DMS53 treated with DMSO at 0.1 percent for 48 hours (cell line): ENCODE results near the gene RASGRP1.
A peak's percentile ranks its signal among the peaks of the same experiment; 100 is the strongest.
"Not testable (repeated sequence)": the region's sequence is repeated elsewhere in the genome, so short reads cannot be mapped to it uniquely, and the experiment has no call there.

Source experiments
- DNase-seq: peaks from one replicate; lab custom pipeline; 2025; ENCODE audit not compliant: unreplicated experiment; lab: John Stamatoyannopoulos, UW

RASGRP1 gene

GRCh38 chr15:38564557-38565286, at the start of gene RASGRP1:
TSS of gene RASGRP1 (minus strand) at chr15:38564814. CDS start at chr15:38564628, 186 bp downstream.
- peak; percentile 12 for DNase-seq

DNA sequence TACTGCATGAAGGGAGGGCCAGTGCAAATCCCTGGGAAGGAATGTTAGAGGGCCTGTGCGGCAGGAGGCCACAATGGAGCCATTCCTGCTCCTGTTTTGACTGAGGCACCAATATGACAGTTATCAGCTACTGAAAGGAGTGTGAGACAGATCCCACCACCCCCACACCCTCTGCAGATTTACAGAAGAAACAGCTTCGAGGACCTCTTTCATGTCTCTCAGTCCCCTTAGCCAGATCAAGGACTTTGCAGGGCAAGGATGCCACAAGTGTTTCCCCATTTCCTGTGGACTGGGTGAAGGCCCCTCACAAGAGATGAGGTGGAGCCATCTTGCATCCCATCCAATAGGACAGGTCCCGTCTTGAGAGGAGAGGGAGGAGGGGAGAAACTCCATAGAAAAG, 48.5 kb upstream of the RASGRP1 start:
- DNase-seq: no peak

GRCh38 chr15:38612159-38612863, 47.7 kb upstream of the RASGRP1 start:
- DNase-seq: no peak

DNA sequence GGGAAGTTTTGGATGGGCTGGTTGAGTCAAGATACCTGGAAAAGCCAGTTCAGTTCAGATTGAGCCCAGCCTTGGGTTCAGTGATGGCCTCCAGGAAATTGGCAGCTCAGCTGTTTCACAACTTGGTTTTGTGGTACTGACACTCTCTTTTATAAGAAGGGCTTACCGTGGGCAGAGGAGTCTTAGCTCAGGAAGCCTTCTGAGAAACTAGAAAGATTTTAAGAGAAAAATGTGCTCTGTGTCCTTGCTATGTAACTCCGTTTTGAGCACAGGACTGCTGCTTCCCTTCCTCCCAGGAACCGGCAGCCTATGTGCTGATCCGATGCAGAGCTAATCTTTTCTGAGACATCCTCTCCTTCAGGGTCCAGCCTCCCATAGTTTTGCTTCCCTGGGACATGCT, 46.6 kb upstream of the RASGRP1 start:
- DNase-seq: no peak

- no peak for DNase-seq
These were observed 46.1 kb upstream of the RASGRP1 start for GRCh38 chr15:38610748-38611147.

- DNase-seq: no peak
These were observed 44.6 kb upstream of the RASGRP1 start for GRCh38 chr15:38609097-38609738.

- no peak for DNase-seq
These were observed 44.1 kb upstream of the RASGRP1 start for GRCh38 chr15:38608682-38609081.

GRCh38 chr15:38605744-38606143, 41.1 kb upstream of the RASGRP1 start:
- no peak for DNase-seq

DNA sequence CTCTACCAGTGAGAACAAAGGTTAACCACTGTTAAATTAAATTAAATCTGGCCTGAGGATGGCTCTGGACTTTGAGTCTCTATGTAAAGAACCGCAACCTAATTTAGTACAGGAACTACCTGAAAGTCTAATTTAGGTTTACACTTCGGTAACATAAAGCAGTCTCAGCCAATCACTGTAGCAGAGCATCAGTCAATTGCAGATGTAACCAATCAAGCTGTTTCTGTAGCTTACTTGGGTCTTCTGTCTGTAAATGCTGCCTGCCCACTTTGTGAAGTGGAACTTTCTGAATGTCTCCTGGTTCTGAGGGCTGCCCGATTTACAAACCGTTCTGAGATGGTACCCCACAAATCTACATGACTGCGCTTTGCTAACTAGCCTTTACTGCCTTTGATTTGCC, 39.1 kb upstream of the RASGRP1 start:
- DNase-seq: no peak

DNA sequence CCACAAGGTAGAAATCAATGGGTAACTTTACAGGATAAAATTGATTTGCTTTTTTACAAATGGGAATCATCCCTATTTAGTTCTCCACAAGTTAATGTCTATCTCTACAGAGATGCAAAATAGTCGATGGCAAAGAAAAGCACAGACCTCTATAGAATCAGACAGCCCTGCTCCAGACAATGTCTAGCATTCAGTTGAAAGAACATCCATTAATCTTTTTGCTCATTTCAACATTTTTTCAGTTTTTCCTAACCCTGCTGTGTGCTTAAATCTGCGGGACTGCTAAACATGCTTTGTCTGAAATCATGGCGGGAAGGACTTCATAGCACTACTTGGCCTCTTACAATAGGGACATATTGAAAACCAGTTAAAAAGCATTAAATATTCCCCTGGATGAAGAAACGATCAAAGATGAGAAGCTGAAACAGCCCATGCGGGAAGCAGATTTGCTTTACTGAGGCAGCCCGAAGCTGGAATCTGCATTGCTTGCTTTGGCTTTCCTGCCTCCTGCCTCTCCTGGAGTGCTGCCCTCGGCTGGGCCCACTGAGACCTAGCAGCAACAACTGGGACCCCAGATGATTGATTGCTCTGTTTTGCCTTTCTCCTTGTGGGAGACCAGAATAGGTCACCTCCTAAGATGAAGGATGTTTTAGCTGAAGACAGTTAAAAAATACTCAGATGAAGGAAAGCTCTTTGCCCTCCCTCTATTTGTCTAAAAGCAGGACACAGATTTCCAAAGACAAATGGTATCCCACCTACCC, 38.5 kb upstream of the RASGRP1 start:
- DNase-seq: no peak

DNA sequence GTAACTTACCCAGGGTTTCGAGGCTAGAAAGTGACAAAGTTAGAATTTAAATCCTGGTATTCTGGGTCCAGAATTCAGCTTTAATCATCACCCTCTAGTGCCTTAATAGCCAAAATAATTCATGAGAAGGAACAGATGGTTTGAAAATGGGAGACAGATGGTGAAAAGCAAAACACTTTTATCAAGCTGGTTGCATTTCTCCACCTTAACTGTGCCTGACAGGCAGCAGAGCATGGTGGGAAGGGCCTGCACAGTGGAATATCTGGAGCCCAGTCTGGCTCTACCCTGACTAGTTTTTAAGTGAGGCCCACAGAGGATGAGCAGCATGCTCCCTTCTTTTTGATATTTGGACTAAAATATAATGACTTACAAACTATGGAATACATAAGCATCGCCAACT, 35.6 kb upstream of the RASGRP1 start:
- DNase-seq: no peak

DNA sequence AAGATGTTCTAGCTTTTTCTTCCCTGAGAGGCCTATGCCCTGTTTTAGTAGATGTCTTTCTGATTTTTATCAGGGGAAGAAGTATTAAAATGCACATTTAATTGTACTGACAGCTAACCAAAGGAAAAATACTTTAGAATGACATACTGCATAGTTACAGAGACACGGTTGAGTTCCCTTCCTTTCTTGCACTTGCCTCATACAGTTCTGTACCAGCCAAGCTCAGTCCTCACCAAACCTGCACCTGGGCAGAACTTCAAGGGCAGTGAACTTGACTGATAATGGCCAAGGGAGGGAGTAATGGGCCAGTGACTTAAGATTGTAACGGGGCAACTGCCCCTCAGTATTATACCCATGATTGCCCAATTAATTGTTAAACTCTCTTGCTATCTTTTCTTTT, 34.1 kb upstream of the RASGRP1 start:
- DNase-seq: no peak

- no peak for DNase-seq
These were observed 32.7 kb upstream of the RASGRP1 start for GRCh38 chr15:38597219-38597800.

GRCh38 chr15:38593524-38593923, 28.9 kb upstream of the RASGRP1 start:
- no peak for DNase-seq

GRCh38 chr15:38589502-38589901, 24.9 kb upstream of the RASGRP1 start:
- no peak for DNase-seq

DNA sequence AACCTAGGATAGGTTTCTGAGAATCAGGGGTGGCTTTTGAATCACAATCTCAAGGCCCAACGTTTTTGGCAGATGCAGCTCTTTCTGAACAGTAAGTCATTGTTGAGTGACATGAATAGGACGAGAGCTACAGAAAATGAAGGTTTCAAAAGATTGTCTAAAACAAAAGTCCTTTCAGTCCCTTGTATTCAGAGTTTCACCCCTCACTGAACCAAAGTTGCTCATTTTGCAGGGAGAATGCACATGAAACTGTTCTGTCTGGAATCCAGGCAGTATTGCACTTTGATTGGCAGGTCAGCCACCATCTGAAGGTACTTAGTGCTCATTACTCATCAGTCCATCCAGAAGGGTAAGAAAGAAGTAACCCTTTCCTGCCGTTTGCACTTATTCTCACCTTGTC, 24.1 kb upstream of the RASGRP1 start:
- DNase-seq: no peak

DNA sequence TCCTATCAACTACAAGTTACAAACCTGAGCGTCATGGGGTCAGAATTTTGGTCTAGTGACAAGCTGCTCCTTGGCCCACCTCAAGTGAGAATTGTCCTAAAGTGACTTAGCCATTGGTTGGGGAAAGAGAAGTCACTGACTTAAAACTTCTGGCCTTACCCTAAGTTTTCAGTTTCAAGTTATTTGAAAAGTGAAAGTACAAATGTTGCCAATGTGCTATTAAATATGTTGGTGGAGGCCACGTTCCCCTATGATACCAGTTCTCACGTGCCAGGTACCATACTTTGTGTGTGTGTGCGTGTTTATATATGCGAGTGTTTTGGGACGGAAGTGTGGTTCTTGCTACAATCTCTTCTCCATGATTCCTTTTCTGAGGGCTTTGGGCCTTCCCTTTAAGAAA, 22.6 kb upstream of the RASGRP1 start:
- DNase-seq: no peak

DNA sequence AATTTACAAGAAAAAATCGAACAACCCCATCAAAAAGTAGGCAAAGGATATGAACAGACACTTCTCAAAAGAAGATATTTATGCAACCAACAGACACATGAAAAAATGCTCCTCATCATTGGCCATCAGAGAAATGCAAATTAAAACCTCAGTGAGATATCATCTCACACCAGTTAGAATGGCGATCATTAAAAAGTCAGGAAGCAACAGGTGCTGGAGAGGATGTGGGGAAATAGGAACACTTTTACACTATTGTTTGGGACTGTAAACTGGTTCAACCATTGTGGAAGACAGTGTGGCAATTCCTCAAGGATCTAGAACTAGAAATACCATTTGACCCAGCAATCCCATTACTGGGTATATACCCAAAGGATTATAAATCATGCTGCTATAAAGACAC, 21.4 kb upstream of the RASGRP1 start:
- not testable (repeated sequence) for DNase-seq

GRCh38 chr15:38578626-38579025, 14.0 kb upstream of the RASGRP1 start:
- DNase-seq: no peak

- no peak for DNase-seq
These were observed 12.9 kb upstream of the RASGRP1 start for GRCh38 chr15:38577424-38577987.

GRCh38 chr15:38576837-38577236, 12.2 kb upstream of the RASGRP1 start:
- no peak for DNase-seq
